GM19238 (cell line): Measurements from ENCODE around the gene NR3C1.

Experiments used
- DNase-seq: peaks from one replicate; pipeline ENCODE4 v3.0.0; 2011; ENCODE audit warnings: low spot score; ENCODE audit not compliant: insufficient read length

Gene NR3C1

GRCh38 chr5:143372187-143372829, 31.2 kb downstream of the NR3C1 start:
- no peak for DNase-seq

GRCh38 chr5:143370440-143370839, 33.0 kb downstream of the NR3C1 start:
- no peak for DNase-seq

- DNase-seq, result no peak
Observed at GRCh38 chr5:143364061-143364460, 39.4 kb downstream of the NR3C1 start.

- no peak for DNase-seq
Observed at GRCh38 chr5:143362664-143363227, 40.7 kb downstream of the NR3C1 start.

- DNase-seq, result no peak
Observed at GRCh38 chr5:143361438-143361837, 42.0 kb downstream of the NR3C1 start.

GRCh38 chr5:143360755-143361154, 42.7 kb downstream of the NR3C1 start:
- no peak for DNase-seq

GRCh38 chr5:143359869-143360268, 43.6 kb downstream of the NR3C1 start:
- DNase-seq, result no peak

- no peak for DNase-seq
Observed at GRCh38 chr5:143356855-143357583, 46.5 kb downstream of the NR3C1 start.

GRCh38 chr5:143355710-143356109, 47.8 kb downstream of the NR3C1 start:
- no peak for DNase-seq

GRCh38 chr5:143354025-143354424, 49.5 kb downstream of the NR3C1 start:
- no peak for DNase-seq

GRCh38 chr5:143352691-143353090, 50.8 kb downstream of the NR3C1 start:
- no peak for DNase-seq

GRCh38 chr5:143350751-143351602, 52.5 kb downstream of the NR3C1 start:
- no peak for DNase-seq

- no peak for DNase-seq
Observed at GRCh38 chr5:143350341-143350740, 53.1 kb downstream of the NR3C1 start.

- DNase-seq, result no peak
Observed at GRCh38 chr5:143349177-143349576, 54.3 kb downstream of the NR3C1 start.

GRCh38 chr5:143347698-143348344, 55.7 kb downstream of the NR3C1 start:
- DNase-seq, result no peak

- DNase-seq, result no peak
Observed at GRCh38 chr5:143347046-143347445, 56.4 kb downstream of the NR3C1 start.

GRCh38 chr5:143345671-143346440, 57.6 kb downstream of the NR3C1 start:
- DNase-seq, result no peak

- DNase-seq, result no peak
Observed at GRCh38 chr5:143343042-143343441, 60.4 kb downstream of the NR3C1 start.

GRCh38 chr5:143342607-143343006, 60.9 kb downstream of the NR3C1 start:
- no peak for DNase-seq

- DNase-seq, result no peak
Observed at GRCh38 chr5:143341807-143342570, 61.5 kb downstream of the NR3C1 start.
